A673 (cell line): ENCODE measurements around the gene ARHGAP18. TPM values are rescaled to one million over a fixed set of nuclear protein-coding genes. Genes with fewer than 3 reads are reported as not detected.
A peak's percentile ranks its signal among the peaks of the same experiment; 100 is the strongest.

ENCODE experiments used
- BruUV-seq: library from RNA; stranded (reverse); fragments of 400-500 nt; replicated peaks from 2 replicates; lab custom pipeline; 2021; lab: Mats Ljungman, UMichigan
- CTCF ChIA-PET: fragments of 300-600 bp; sonication (Branson Sonifier 250); formaldehyde crosslinking; loops from one replicate; lab custom pipeline; 2022; ENCODE audit warnings: antibody characterized with exemption; lab: Charles Lee
- POLR2A ChIA-PET: fragments of 300-600 bp; sonication (Branson Sonifier 250); formaldehyde crosslinking; loops from one replicate; lab custom pipeline; 2022; ENCODE audit warnings: antibody characterized with exemption; ENCODE audit not compliant: low non-redundant PET; lab: Charles Lee
- DNase-seq: peaks from one replicate; pipeline ENCODE4 v3.0.0-alpha.2; 2015; ENCODE audit warnings: low spot score
- H3K27ac ChIP-seq: fragments of 200-600 bp; sonication (generic); 2 replicates; pipeline ENCODE4 v1.5.1; 2016; ENCODE audit warnings: mixed run types, low read depth, mild to moderate bottlenecking, mixed read lengths, antibody characterized with exemption, low read length; ENCODE audit not compliant: poor library complexity, severe bottlenecking
- H3K27me3 ChIP-seq: fragments of 200-600 bp; sonication (generic); replicated peaks from 2 replicates; pipeline ENCODE4 v1.6.1; 2017; ENCODE audit warnings: mixed run types, low read depth, mild to moderate bottlenecking, mixed read lengths, antibody characterized with exemption, low read length; ENCODE audit not compliant: insufficient read depth, poor library complexity
- H3K36me3 ChIP-seq: fragments of 200-600 bp; sonication (generic); 2 replicates; pipeline ENCODE4 v1.6.1; 2016; ENCODE audit warnings: mixed run types, mild to moderate bottlenecking, mixed read lengths, antibody characterized with exemption, low read length; ENCODE audit not compliant: insufficient read depth, poor library complexity, severe bottlenecking
- H3K4me1 ChIP-seq: fragments of 200-600 bp; sonication (generic); 2 replicates; pipeline ENCODE4 v1.6.1; 2017; ENCODE audit warnings: mixed run types, mild to moderate bottlenecking, mixed read lengths, antibody characterized with exemption, low read length; ENCODE audit not compliant: insufficient read depth, poor library complexity, severe bottlenecking
- H3K4me3 ChIP-seq: fragments of 200-600 bp; sonication (generic); 2 replicates; pipeline ENCODE4 v1.5.1; 2016; ENCODE audit warnings: low read depth, mixed run types, mild to moderate bottlenecking, mixed read lengths, low read length; ENCODE audit not compliant: poor library complexity, severe bottlenecking
- H3K9me3 ChIP-seq: fragments of 200-600 bp; sonication (generic); 2 replicates; pipeline ENCODE4 v1.6.1; 2016; ENCODE audit warnings: mixed run types, low read depth, mild to moderate bottlenecking, mixed read lengths, antibody characterized with exemption, low read length; ENCODE audit not compliant: poor library complexity, severe bottlenecking
- CTCF ChIP-seq: fragments of 300-800, 200-600 bp; sonication (generic); conservative IDR thresholded peaks from 2 replicates; pipeline ENCODE4 v1.5.1; 2017; ENCODE audit warnings: low read depth, mild to moderate bottlenecking, antibody characterized with exemption, low read length, moderate library complexity, mixed read lengths
- EZH2 ChIP-seq: fragments of 200-600 bp; sonication (generic); IDR thresholded peaks from 2 replicates; pipeline ENCODE4 v1.6.1; 2017; ENCODE audit warnings: borderline replicate concordance, low read depth, mild to moderate bottlenecking, mixed read lengths, antibody characterized with exemption, low read length; ENCODE audit not compliant: poor library complexity, severe bottlenecking
- intact Hi-C: fragments of 100-400 bp; cut with micrococcal nuclease; formaldehyde crosslinking; loops from one replicate; pipeline ENCODE4 v1.10.0; 2022; ENCODE audit not compliant: unreplicated experiment
- total RNA-seq: library from RNA; stranded (reverse); gene quantifications from 2 replicates; pipeline ENCODE4 v1.2.3, GENCODE V29; 2021

Gene ARHGAP18
- total RNA-seq, 1 experiment from 2014 or later: 14.2 TPM

GRCh38 chr6:129661536-129662405 is 48.2 kb downstream of the ARHGAP18 start:
- Histone ChIP-seq H3K27me3 (no peaks in the 10 kb centered on the region), H3K36me3 (no peaks in the 10 kb centered on the region), H3K27ac (peak overlapping the region; percentile 9), H3K9me3 (no peaks in the 10 kb centered on the region), H3K4me1 (peaks cover 59% of the 10 kb centered on the region), H3K4me3 (no peak overlapping the region)
- peak; percentile 60 for DNase-seq
- intact Hi-C loops: no loop called here
- no TSS peak for BruUV-seq
- POLR2A ChIA-PET: no interaction called here
- CTCF ChIA-PET: no interaction called here
- TF ChIP-seq CTCF (no peak), EZH2 (no peak)

DNA sequence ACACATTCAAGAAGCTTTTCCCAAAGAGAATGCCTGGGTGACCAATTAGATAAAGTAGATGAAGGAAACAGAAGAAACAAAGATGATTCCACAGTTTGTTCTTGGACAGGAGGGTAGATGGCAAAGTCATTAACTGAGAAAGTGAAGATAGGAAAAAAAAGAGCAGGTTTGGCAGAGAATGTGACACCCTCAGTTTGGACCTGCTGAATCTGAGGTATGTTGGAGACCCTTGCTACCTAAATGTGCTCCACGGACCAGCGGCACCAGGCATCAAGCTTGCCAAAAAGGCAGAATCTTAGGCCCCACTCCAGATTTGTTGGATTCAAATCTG is 49.7 kb downstream of the ARHGAP18 start:
- CTCF ChIA-PET: no interaction called here
- TF ChIP-seq EZH2 (no peak), CTCF (no peak)
- intact Hi-C loops: no loop called here
- Histone ChIP-seq H3K27ac (no peak overlapping the region), H3K36me3 (no peaks in the 10 kb centered on the region), H3K27me3 (no peaks in the 10 kb centered on the region), H3K4me1 (peaks cover 62% of the 10 kb centered on the region), H3K9me3 (no peaks in the 10 kb centered on the region), H3K4me3 (no peak overlapping the region)
- DNase-seq: no peak
- POLR2A ChIA-PET: no interaction called here
- no TSS peak for BruUV-seq

DNA sequence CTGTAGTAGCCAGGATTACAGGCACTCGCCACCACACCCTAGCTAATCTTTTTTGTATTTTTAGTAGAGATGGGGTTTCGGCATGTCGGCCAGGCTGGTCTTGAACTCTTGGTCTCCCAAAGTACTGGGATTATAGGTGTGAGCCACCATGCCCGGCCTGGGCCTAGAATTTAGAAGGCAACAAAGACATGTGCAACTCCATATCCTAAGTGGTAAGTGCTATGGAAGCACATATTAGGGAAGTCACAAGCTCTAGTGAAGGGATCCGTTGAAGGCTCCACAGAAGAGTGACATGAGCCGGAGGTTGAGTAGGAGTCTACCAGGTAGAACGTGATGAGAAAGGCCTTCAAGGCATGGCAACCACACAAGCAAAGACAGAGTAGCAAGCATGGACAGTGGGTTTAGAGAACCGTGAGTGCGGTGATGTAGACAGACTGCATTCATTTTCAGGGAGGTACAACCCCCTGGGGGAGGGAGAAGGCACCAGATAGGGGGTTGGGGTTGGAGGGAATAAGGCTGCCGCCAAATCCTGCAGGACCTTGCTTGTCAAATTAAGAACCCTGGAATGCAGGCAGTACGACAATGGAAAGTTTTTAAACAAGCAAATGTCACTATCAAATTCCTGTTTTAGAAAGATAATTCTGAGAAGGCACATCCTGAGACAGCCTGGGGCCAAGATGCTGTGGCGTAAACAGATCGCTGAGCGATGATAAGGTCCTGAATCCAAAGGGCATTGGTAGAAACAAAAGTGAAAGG is 50.2 kb downstream of the ARHGAP18 start:
- intact Hi-C loops: no loop called here
- H3K4me1 ChIP-seq: peaks cover 62% of the 10 kb centered on the region
- H3K36me3 ChIP-seq: no peaks in the 10 kb centered on the region
- no TSS peak for BruUV-seq
- no peak overlapping the region for H3K4me3 ChIP-seq
- no peak for DNase-seq
- no peaks in the 10 kb centered on the region for H3K27me3 ChIP-seq
- TF ChIP-seq EZH2: no peak
- TF ChIP-seq CTCF: no peak
- ChIA-PET CTCF (no interaction called here), POLR2A (no interaction called here)
- no peak overlapping the region for H3K27ac ChIP-seq
- H3K9me3 ChIP-seq: no peaks in the 10 kb centered on the region
